Dendritic cell treated with granulocyte-macrophage colony-stimulating factor and Interleukin-4, amounts not matched to agents 40 ng/mL and 50 ng/mL, for 4 days (primary cell): ENCODE results near the gene GRK3.
"Not testable (repeated sequence)": the region's sequence is repeated elsewhere in the genome, so short reads cannot be mapped to it uniquely, and the experiment has no call there.

Source experiments
- H3K27ac Mint-ChIP-seq: one replicate; pipeline ENCODE4 v1.8.0; 2022; ENCODE audit warnings: mild to moderate bottlenecking, mixed read lengths
- H3K27me3 Mint-ChIP-seq: one replicate; pipeline ENCODE4 v1.8.0; 2022; ENCODE audit warnings: mild to moderate bottlenecking, mixed read lengths
- H3K36me3 Mint-ChIP-seq: one replicate; pipeline ENCODE4 v1.8.0; 2022; ENCODE audit warnings: low read depth, mixed read lengths
- H3K4me1 Mint-ChIP-seq: one replicate; pipeline ENCODE4 v1.8.0; 2022; ENCODE audit warnings: low read depth, mixed read lengths
- H3K4me3 Mint-ChIP-seq: one replicate; pipeline ENCODE4 v1.8.0; 2022; ENCODE audit warnings: mild to moderate bottlenecking, moderate library complexity, mixed read lengths
- H3K9me3 Mint-ChIP-seq: one replicate; pipeline ENCODE4 v1.8.0; 2022; ENCODE audit warnings: mixed read lengths
- intact Hi-C: fragments of 100-400 bp; cut with micrococcal nuclease; formaldehyde crosslinking; loops from one replicate; pipeline ENCODE4 v1.15.0; 2022

Gene GRK3

DNA sequence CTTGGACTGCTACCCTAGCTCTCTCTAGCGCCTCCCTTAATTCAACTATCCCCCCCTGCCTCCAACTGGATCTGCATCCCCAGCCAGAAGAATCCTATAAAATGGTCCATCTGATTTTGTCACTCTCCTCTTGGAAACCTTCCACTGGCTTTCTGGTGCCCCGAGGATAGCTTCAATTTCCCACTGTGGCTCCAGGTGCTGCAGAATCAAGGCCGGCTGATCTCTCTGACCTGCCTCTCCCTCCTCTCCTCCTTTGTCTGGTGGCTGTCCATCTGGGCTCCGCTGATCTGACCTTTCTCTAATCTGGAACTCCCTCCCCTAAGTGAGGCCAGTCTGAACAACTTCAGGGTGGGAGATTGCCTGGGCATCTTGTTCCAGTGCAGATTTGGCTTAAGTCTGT is 6.1 kb upstream of the GRK3 start:
- H3K27me3 Mint-ChIP-seq = no peaks in the 10 kb centered on the region
- peaks cover 29% of the 10 kb centered on the region for H3K4me1 Mint-ChIP-seq
- H3K36me3 Mint-ChIP-seq = no peaks in the 10 kb centered on the region
- H3K27ac Mint-ChIP-seq = peak overlapping the region; percentile 2
- H3K9me3 Mint-ChIP-seq = no peaks in the 10 kb centered on the region
- no peak overlapping the region for H3K4me3 Mint-ChIP-seq
- intact Hi-C loops = no loop called here

DNA sequence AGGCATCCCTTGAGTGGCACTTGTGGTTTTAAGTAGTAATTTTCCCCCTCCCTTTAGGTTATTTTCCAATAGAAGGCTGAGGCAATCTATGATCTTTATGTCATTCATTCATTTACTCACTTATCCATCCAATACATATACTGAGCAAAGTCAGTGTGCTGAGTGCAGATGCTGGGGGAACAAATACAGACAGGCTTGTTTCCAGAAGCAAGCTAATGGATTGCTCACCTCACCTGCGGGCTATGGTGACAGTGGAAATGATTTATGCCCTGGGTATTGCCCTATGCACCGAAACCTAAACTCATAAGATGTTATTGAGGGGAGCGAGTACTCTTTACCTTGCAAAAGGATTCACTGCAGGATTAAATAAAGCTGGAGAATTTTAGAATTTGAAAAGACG is 4.6 kb upstream of the GRK3 start:
- intact Hi-C loops, H3K4me3 Mint-ChIP-seq, H3K27ac Mint-ChIP-seq, H3K36me3 Mint-ChIP-seq, H3K9me3 Mint-ChIP-seq, H3K27me3 Mint-ChIP-seq: not testable (repeated sequence)
- peaks cover 40% of the 10 kb centered on the region for H3K4me1 Mint-ChIP-seq

DNA sequence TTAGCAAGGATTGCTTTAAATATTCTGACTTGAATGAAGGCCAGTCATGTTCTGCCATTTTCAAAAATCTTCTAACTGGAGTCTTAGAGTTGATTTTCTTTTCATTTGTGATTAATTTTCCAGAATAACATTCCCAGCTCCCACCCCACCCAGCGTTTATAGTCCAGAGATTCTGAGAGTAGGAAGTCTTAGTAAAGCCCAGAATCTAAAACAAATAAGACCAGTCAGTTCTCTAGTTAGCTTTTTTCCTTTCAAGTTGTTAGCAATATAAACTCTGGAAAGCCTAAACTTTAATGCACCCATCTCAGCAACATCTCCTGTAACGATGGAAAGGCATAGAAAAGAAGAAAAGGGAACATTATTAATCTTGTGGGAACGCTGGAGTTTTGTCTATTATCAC is 3.3 kb upstream of the GRK3 start:
- intact Hi-C loops, H3K27me3 Mint-ChIP-seq, H3K4me3 Mint-ChIP-seq, H3K27ac Mint-ChIP-seq, H3K9me3 Mint-ChIP-seq: not testable (repeated sequence)
- peaks cover 40% of the 10 kb centered on the region for H3K4me1 Mint-ChIP-seq
- peaks cover 19% of the 10 kb centered on the region for H3K36me3 Mint-ChIP-seq

DNA sequence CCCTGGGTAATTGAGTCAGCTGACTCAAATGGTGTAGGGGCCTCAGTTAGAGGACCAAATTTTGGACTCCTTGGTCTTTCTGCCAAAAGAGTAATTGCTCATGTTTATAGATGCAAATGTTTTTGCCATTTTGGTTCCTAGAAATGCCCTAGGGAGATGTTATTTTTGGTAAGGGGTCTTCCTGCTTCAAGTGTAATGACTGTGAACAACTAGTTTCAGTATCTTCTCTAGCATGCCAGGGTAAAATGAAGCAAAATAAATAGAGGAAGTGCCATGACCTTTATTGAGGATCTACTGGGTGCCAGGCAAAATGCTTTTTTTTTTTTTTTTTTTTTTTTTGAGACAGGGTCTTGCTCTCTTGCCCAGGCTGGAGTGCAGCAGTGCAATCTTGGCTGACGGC is 2.5 kb upstream of the GRK3 start:
- intact Hi-C loops, H3K9me3 Mint-ChIP-seq, H3K4me3 Mint-ChIP-seq, H3K27me3 Mint-ChIP-seq: not testable (repeated sequence)
- H3K36me3 Mint-ChIP-seq = peaks cover 23% of the 10 kb centered on the region
- H3K27ac Mint-ChIP-seq = peak overlapping the region; percentile 94
- H3K4me1 Mint-ChIP-seq = peaks cover 37% of the 10 kb centered on the region

DNA sequence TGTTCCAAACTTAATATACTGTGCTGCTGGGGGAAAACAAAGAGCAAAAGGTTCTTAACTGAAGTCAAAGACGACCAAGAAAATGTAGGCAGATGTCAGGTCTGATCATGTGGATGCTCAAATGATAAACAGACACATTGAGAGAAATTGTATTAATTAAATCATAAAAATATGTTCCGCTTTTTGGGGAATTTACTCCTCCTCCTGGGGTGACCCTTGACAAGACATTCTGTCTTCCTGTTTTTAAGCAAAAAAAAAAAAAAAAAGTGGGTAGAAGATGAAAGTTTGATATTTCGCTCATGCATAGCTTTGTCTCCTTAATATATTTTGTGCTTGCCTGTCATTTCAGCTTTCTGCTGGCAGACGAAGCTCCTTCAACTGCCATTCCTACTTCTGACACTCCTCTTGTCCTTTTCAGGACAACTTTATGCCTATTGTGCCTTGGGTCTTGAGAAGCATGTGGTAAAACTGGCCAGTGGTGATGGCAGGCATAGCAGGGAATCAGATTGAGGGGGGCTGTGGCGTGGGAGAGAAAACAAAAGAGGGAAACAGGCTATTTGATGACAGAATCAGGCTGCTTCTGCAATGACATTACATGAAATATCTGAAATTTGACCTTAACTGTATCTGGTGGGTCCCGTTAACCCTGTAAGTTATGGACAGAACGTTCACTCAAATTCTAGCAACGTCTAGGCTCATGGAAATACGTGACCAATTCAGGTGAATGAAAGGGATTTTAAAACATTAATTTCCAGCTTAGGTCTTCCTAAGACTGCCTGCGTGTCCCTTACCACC is 1.3 kb upstream of the GRK3 start:
- intact Hi-C loops, H3K27me3 Mint-ChIP-seq, H3K9me3 Mint-ChIP-seq: not testable (repeated sequence)
- Mint-ChIP-seq H3K4me1 (peaks cover 28% of the 10 kb centered on the region), H3K4me3 (peak overlapping the region; percentile 65), H3K36me3 (peaks cover 23% of the 10 kb centered on the region), H3K27ac (peak overlapping the region; percentile 94)

DNA sequence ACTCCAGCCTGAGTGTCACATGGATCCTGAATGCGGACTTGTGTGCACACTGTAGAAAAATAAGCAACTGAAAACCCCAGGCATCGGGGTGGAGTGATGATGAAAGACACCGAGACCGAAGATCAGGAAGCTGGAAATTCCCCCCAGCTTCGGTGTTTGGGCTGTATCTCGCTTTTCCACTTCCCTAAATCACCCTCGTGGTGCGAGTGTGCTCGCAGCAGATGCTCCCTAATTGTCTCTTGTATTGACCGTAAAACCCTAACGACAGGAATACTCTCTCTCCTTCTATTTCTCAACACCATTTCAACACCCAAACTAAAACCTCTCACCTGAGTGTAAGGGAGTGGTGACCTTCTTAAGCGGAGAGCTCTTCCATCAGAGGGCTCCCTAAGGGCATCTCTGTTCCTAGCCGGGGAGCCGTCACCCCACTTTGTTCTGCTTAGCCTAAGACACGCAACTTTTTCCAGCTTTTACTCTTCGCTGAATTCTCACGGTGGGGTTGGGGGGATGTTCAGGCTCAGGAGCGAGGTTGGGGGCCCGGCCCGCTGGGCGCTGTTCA is 635 bp upstream of the GRK3 start:
- Mint-ChIP-seq H3K4me3 (peak overlapping the region; percentile 88), H3K4me1 (peaks cover 27% of the 10 kb centered on the region), H3K27me3 (no peaks in the 10 kb centered on the region), H3K36me3 (peaks cover 23% of the 10 kb centered on the region), H3K9me3 (no peaks in the 10 kb centered on the region), H3K27ac (peak overlapping the region; percentile 94)
- intact Hi-C loops = no loop called here

DNA sequence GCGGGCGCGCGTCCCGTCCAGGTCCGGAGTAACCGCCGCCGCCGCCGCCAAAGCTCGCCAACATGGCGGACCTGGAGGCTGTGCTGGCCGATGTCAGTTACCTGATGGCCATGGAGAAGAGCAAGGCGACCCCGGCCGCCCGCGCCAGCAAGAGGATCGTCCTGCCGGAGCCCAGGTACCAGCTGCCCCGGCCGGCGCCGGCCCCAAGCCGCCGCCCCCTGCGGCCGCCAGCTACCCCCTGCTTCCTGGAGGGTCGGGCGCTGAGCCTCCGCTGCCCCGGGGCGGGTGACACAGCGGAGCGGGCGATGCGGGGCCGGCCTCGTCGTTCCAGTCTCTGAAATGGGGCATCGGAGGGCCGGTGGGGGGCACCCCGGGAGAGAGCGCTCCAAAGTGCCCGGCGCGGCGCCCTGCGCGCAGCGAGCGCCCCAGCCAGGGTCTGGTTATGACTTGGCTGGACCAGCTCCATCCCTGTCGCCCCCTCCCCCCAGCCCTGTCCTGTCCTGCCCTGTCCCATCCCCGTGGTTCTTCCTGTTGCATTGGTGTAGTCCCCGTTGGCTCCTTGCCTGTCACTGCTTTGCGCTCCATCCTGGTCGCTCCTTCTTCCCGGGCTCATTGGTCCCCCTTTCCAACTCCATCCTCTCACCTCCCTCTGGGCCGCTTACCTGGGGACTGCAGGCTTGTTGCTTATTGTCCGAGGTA is 653 bp downstream of the GRK3 start:
- intact Hi-C loops = loop anchor here (5.0 kb wide), 1 partner anchor 117 kb away; no protein-coding TSS in a partner anchor
- peak overlapping the region; percentile 94 for H3K4me3 Mint-ChIP-seq
- H3K36me3 Mint-ChIP-seq = peaks cover 32% of the 10 kb centered on the region
- no peaks in the 10 kb centered on the region for H3K9me3 Mint-ChIP-seq
- H3K27ac Mint-ChIP-seq = peak overlapping the region; percentile 94
- peaks cover 39% of the 10 kb centered on the region for H3K4me1 Mint-ChIP-seq
- H3K27me3 Mint-ChIP-seq = no peaks in the 10 kb centered on the region

DNA sequence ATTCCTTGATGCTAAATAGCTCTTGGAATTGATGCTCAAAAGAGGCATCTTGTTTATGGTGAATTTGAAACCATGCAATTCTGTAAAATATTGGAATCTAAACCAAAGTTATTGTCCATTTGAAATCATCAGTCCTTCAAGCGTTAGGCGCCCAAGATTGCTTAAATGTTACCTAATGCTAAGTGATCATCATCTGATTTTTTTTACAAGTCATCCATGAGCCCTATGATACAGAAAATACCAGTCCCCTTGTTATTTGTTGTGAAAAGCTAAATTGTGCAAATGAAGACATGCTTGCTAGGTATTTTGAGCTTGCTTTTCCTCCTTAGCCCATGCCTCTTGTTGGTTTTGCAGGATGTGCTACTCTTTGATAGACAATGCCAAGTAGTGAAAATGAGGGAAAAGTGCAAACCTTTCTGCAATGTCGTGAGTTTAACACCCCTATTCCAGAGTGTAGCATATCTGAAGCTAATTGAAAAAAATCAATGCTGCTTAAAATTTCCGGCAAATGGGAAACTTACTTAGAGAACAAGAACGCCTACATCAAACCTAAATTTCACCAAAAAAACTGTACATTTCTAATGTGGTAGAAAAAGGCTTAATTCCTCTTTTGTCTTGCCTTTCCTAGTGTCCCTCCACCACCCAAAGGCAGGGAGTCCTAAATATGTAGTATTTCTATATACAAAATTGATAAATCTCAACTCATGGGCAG is 1.9 kb downstream of the GRK3 start:
- Mint-ChIP-seq H3K4me3 (peak overlapping the region; percentile 94), H3K4me1 (peaks cover 49% of the 10 kb centered on the region), H3K36me3 (peaks cover 44% of the 10 kb centered on the region), H3K27ac (peak overlapping the region; percentile 94), H3K9me3 (no peaks in the 10 kb centered on the region), H3K27me3 (no peaks in the 10 kb centered on the region)
- intact Hi-C loops = loop anchor here (2.0 to 5.0 kb wide), 2 partner anchors 22 to 116 kb away; no protein-coding TSS in a partner anchor

DNA sequence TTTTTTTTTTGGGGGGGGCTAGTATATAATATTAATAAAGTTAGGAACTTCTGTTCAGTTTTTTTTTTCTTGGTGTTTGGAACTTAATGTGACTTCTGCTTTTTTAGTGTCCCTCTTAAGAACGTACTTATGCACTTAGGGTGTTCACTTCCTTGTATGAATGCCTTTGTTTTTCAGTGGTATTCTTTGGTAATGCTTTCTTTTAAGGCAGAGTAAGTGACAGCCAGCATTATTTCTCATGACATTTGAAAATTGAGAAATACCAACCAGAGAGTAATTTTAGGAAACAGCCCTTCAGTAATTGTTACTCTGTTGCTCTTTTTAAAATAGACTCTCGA is 2.4 kb downstream of the GRK3 start:
- Mint-ChIP-seq H3K27me3 (no peaks in the 10 kb centered on the region), H3K9me3 (no peaks in the 10 kb centered on the region), H3K27ac (peak overlapping the region; percentile 94), H3K4me1 (peaks cover 46% of the 10 kb centered on the region), H3K36me3 (peaks cover 49% of the 10 kb centered on the region), H3K4me3 (peak overlapping the region; percentile 94)
- intact Hi-C loops = loop anchor here (2.0 to 5.0 kb wide), 2 partner anchors 22 to 115 kb away; no protein-coding TSS in a partner anchor

DNA sequence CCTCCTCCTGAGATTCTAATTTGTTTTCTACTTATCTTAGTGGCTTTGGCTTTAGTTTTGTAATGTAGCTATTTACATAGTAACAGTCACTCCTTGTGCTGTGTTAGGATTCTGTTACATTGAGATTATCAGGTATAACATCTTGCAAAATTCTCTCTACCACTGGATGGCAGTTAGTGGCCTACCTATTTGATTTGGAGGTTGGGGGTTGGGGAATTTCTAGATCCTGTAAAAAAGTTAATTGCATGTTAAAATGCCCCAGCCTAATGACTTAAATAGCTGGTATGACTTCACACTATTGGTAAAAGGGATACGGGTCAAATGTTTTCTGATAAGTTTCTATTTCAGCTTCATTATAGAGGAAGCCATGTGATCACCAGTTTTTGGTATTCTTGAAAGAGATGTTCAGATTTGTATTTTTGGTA is 2.8 kb downstream of the GRK3 start:
- H3K4me1 Mint-ChIP-seq = peaks cover 48% of the 10 kb centered on the region
- H3K9me3 Mint-ChIP-seq = no peaks in the 10 kb centered on the region
- H3K27me3 Mint-ChIP-seq = no peaks in the 10 kb centered on the region
- H3K36me3 Mint-ChIP-seq = peaks cover 53% of the 10 kb centered on the region
- peak overlapping the region; percentile 94 for H3K4me3 Mint-ChIP-seq
- H3K27ac Mint-ChIP-seq = peak overlapping the region; percentile 94
- intact Hi-C loops = loop anchor here (2.0 to 5.0 kb wide), 2 partner anchors 22 to 115 kb away; no protein-coding TSS in a partner anchor

DNA sequence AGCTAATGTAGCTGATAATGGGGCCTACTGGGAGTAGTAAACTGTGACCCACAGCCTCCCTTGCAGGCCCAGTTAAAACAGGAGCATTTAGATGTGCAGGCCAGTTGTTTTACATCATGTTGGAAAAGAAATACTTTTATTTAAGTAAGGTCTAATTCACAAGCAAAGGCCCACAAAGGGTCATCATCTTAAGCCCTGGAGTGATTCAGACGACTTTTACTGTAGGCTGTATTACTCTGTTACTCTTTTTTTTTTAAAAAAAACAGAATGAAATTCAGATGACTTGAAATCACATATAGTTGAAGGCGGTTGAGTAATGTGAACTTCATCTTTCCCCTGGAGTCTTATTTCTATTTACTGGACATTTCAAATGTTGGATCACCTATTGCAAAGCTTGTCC is 3.6 kb downstream of the GRK3 start:
- H3K27me3 Mint-ChIP-seq, H3K9me3 Mint-ChIP-seq: not testable (repeated sequence)
- intact Hi-C loops = loop anchor here (5.0 kb wide), 1 partner anchor 114 kb away; no protein-coding TSS in a partner anchor
- Mint-ChIP-seq H3K4me1 (peaks cover 52% of the 10 kb centered on the region), H3K27ac (peak overlapping the region; percentile 94), H3K4me3 (peak overlapping the region; percentile 94), H3K36me3 (peaks cover 58% of the 10 kb centered on the region)

DNA sequence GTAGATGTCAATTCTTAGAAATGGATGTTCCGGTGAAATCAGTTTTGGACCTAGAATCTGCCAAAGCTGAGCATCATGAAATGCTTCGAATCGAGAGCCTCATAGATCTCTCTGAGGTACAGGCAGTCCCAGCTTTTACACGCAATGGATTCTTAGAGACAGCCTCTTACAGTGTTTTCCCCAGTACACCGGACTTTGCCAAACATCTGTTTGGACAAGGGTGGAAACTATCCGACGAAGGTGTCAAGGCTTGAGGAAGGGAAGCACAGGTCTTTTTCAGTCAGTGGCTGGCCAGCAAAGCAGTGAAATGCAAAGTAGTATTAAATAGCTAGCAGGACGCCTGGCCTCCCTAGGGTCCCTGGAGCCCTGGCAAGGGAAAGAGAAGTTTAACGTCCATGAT is 4.9 kb downstream of the GRK3 start:
- H3K27ac Mint-ChIP-seq = peak overlapping the region; percentile 47
- intact Hi-C loops = loop anchor here (5.0 kb wide), 1 partner anchor 113 kb away; no protein-coding TSS in a partner anchor
- no peaks in the 10 kb centered on the region for H3K9me3 Mint-ChIP-seq
- peaks cover 68% of the 10 kb centered on the region for H3K36me3 Mint-ChIP-seq
- H3K27me3 Mint-ChIP-seq = no peaks in the 10 kb centered on the region
- H3K4me1 Mint-ChIP-seq = peaks cover 52% of the 10 kb centered on the region
- no peak overlapping the region for H3K4me3 Mint-ChIP-seq

DNA sequence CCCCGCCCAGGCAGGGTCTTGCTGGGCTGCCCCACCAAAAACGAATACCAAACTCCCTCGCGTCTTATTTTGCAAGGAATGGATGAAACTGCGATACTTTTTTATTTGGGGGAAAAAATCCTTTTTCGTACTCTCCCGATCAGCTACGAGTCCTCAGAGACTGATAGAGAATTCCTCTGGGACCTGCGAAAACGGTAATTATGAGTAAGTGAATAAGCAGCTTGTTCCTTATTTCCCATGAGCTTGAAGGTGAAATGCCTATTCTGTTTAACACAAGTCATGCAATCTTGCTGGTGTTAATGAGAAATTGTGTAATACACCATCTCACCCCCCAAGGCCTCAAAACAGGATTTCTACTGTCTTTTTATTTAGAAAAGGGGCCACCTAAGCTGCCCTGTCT is 5.5 kb downstream of the GRK3 start:
- intact Hi-C loops = loop anchor here (5.0 kb wide), 1 partner anchor 112 kb away; no protein-coding TSS in a partner anchor

More for the DNA sequence above, 5.5 kb downstream of the GRK3 start:
- H3K27me3 Mint-ChIP-seq = no peaks in the 10 kb centered on the region
- H3K27ac Mint-ChIP-seq = peak overlapping the region; percentile 47
- peaks cover 68% of the 10 kb centered on the region for H3K36me3 Mint-ChIP-seq
- no peaks in the 10 kb centered on the region for H3K9me3 Mint-ChIP-seq
- H3K4me3 Mint-ChIP-seq = peak overlapping the region; percentile 2
- H3K4me1 Mint-ChIP-seq = peaks cover 56% of the 10 kb centered on the region
